Measurements from ENCODE around the gene SUSD1. TPM values are rescaled to one million over a fixed set of nuclear protein-coding genes. Genes with fewer than 3 reads are reported as not detected.

The SUSD1 gene
- total and polyA plus RNA-seq, 2 of the 13 experiments (the other 11 are each of a cell fraction or from before 2014, with no cell fraction given) = 25.9 to 32.3 TPM

- no TSS peak for BruUV-seq (replicated peaks)
- no peak for ATAC-seq
- in situ Hi-C loops (cut with HindIII; ENCODE audit: extremely low pct_ligation_motif_present, low pct_unique_long_range_greater_than_20kb) = no loop called here
- Histone ChIP-seq H4K20me1 (ENCODE audit: insufficient read depth, low read length) (no peaks in the 10 kb centered on the region), H3K9me3 (ENCODE audit: low read length) (no peaks in the 10 kb centered on the region), H3K27me3 (ENCODE audit: control insufficient read depth in 1 of 2, insufficient read depth in 2 of 2, low read length in 2 of 2) (no peaks in the 10 kb centered on the region), H3K27ac (ENCODE audit: extremely low read length, insufficient read depth, low read length) (no peak overlapping the region), H3K4me2 (ENCODE audit: low read depth, low read length) (no peak overlapping the region), H3K9ac (ENCODE audit: insufficient read depth, low read depth, low read length) (no peak overlapping the region), H3K36me3 (replicated peaks in 1 of 2; ENCODE audit: control insufficient read depth in 1 of 2, insufficient read depth in 2 of 2, low read length in 2 of 2) (peaks cover 0 to 18% of the 10 kb centered on the region in 2 experiments; a peak in 3 of 5 replicates), H2AFZ (ENCODE audit: low read length) (no peak overlapping the region), H3K4me1 (ENCODE audit: insufficient read depth, low read length) (no peaks in the 10 kb centered on the region), H3K79me2 (ENCODE audit: insufficient read depth, low read length) (no peaks in the 10 kb centered on the region), H3K4me3 (replicated peaks in 1 of 3; ENCODE audit: insufficient read depth in 1 of 3, low read depth in 2 of 3, low read length in 3 of 3) (no peak overlapping the region)
- intact Hi-C loops (cut with micrococcal nuclease; ENCODE audit: unreplicated experiment) = no loop called here
- no peak for FAIRE-seq
- ChIA-PET POLR2A (no interaction called here), CTCF (ENCODE audit: low intra/inter-chr PET ratio, low total read pairs) (no interaction called here)
- 97% methylated on average over 5 of the region's 5 CpGs for WGBS (ENCODE audit: low lambda C conversion rate)
- TF ChIP-seq ZBTB40 (IDR thresholded peaks at IDR 0.05) (no peak), ZBTB40 (CRISPR knock-in tag; IDR thresholded peaks at IDR 0.05) (no peak), SATB2 (CRISPR knock-in tag; IDR thresholded peaks at IDR 0.05) (no peak), PLRG1 (conservative IDR thresholded peaks at IDR 0.05) (no peak), MTERF4 (CRISPR knock-in tag; IDR thresholded peaks at IDR 0.05) (no peak)
- no peak for DNase-seq (ENCODE audit: low spot score)
These were observed 71.7 kb downstream of the SUSD1 start for GRCh38 chr9:112103405-112103804.

Measured in HepG2 (cell line).